Skeletal muscle cell (primary cell): ENCODE results near the gene FBXW9.
"Not testable (repeated sequence)": the region's sequence is repeated elsewhere in the genome, so short reads cannot be mapped to it uniquely, and the experiment has no call there.

Source experiments
- DNase-seq: peaks from one replicate; pipeline ENCODE4 v3.0.0-alpha.2; 2010; ENCODE audit warnings: low read depth
- H3K4me3 ChIP-seq: 2 replicates; pipeline ENCODE4 v1.5.1; 2011; ENCODE audit warnings: low read depth, mild to moderate bottlenecking, control low read depth, low read length, moderate library complexity

Gene FBXW9

DNA sequence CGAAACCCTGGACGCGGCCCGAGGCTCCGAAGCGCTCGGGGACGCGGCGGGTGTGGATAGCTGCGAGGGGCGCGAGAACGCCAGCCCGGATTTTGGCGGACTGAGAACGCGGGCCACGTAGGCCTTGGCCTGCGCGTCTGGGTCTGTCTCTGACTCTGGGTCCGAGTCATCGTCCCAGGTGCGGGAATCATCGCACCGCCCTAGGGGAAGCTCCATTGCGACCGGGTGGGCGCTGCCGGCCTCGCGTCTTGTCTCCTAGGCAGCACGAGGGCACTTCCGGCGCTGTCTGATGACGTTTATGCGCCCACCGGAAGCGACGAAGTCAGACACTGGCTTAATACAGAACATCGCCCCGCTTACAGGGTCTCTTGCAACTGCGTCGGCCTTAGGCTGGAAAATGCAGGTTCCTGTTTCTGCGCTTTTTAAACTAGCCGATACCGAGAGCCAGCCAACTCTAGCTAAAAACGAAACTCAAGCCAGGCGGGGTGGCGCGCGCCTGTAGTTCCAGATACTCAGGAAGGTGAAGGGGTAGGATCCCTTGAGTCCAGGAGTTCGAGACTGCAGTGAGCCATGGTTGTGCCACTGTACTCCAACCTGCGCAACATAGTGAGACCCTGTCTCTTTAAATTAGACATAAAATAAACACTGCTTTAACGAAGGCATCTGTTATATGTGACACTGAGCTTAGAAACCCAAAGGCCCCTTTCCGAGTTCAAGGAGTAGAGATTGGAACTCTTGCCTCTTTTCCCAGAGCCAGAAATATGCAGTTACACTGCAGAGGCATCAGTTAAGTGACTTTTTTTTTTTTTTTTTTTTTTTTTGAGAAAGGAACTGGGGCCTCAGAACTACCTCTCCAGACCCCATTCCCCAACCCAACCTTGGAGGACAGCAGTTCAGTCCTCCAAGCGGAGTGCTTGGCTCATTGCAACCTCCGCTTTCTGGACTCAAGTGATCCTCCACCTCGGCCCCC lies at the start of gene FBXW9:
Gene FBXW9, minus strand, starts transcription at position 266 of the 970 bp plus-strand sequence. Its CDS starts 50 bp downstream, at position 216.
- H3K4me3 ChIP-seq = peak within 1 kb of the TSS; percentile 77
- peak; percentile 89 for DNase-seq

- no peak for DNase-seq
- no peak overlapping the region for H3K4me3 ChIP-seq
Measured at GRCh38 chr19:12745166-12745897, 48.9 kb upstream of the FBXW9 start.

DNA sequence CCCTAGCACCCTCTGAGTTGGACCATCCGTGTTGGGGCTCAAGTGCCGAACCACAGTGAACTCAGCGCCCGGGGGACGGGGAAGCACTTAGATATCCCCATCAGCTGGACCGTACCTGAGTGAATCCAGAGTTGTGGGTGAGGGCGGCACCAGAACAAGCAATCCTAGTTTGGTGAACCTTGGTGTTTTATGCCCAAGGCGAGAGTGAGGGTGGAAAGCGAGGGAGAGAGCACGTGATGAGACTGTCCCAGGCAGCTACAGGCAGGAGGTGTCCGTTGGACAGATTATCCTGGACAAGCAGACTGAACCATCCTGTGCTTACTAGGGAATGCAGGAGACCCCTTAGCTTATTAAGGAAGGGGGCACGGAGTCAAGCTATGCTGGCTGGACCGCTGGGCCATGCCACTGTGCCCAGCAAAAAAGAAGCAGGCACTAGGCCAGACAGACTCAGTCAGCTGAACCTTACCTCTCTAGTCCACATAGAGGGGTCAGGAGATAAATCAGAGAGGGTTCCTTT lies 41.5 kb upstream of the FBXW9 start:
- peak overlapping the region; percentile 98 for H3K4me3 ChIP-seq
- DNase-seq = no peak

DNA sequence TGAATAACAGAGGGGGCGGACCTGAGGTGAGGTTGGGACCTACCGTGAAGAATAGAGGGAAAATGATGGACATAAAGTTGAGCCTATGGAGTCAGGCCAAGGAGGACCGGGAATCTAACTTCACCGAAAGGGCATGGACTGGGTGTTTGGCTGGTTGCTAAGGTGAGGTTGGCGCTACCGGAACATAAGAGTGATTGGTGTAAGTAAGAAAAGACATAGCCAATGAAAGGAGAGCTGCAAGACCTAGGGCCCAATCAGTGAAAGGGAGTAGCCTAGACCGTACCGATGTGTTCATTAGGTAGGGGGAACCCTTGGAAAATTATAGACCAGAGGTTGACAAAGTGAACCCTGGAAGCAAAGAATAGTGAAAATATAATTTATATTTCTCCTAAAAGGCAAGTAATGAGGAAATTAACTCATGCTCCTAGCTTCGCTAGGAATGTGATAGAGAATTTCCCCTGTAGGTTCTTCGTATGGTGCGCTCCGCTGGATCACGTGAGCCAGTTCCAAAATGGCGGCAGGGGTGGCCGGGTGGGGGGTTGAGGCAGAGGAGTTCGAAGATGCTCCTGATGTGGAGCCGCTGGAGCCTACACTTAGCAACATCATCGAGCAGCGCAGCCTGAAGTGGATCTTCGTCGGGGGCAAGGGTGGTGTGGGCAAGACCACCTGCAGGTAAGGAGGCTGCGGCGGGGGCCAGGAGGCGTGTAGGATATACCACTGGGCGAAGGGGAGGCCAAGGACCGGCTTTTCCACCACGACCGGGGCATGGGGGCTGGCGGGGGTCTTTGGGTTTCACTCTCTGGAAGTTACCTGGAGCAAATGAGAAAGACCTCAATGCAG lies 40.8 kb upstream of the FBXW9 start, which contains the start of gene GET3:
Gene GET3, plus strand, starts transcription at position 503 of the 840 bp plus-strand sequence. Its CDS starts 9 bp downstream, at position 512.
- peak; percentile 100 for DNase-seq

DNA sequence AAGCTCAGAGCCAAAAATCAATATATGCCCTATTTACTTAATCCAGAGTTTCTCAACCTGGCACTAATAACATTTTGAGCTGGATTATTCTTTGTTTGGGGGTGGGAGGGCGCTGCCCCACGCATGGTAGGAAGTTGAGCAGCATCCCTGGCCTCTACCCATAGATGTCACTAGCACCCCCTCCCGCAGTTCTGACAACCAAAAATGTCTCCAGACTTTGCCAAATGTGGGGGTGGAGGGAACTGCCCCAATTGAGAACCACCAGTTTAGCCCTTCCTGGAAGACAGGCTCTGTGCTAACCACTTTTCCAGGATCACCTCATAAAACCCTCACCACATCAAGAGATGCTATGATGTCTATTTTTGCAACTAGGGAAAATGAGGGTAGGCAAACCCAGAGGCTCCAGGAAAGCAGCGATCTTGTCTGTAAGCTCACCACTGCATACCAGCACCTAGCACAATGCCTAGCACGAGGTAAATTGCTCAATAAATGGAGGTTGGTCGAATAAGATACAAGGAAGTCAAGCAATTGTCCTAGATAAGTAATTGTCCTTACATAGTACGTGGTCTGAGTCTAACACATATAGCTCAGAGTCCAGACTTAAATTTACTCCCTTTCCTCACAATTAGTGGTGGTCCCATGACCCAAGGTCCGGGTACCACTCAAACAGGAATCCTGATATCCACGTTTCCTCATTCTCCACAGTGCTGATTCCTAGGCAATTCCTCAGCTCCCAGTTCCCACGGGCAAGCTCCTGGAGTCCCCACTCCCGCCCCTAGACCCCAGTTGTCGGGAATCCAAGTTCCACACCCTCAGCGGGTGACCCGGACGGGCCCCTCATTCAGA lies 37.2 kb upstream of the FBXW9 start:
- DNase-seq = peak; percentile 33
- H3K4me3 ChIP-seq = peak overlapping the region; percentile 97

More for the DNA sequence above, 40.8 kb upstream of the FBXW9 start, which contains the start of gene GET3:
- H3K4me3 ChIP-seq = peak within 1 kb of the TSS; percentile 98

- H3K4me3 ChIP-seq = no peak overlapping the region
- DNase-seq = no peak
Measured at GRCh38 chr19:12731337-12731736, 34.9 kb upstream of the FBXW9 start.

- DNase-seq = no peak
Measured at GRCh38 chr19:12730064-12730463, 33.6 kb upstream of the FBXW9 start.

GRCh38 chr19:12727745-12728433 lies 31.5 kb upstream of the FBXW9 start:
- no peak for DNase-seq

More at GRCh38 chr19:12730064-12730463, 33.6 kb upstream of the FBXW9 start:
- no peak overlapping the region for H3K4me3 ChIP-seq

DNA sequence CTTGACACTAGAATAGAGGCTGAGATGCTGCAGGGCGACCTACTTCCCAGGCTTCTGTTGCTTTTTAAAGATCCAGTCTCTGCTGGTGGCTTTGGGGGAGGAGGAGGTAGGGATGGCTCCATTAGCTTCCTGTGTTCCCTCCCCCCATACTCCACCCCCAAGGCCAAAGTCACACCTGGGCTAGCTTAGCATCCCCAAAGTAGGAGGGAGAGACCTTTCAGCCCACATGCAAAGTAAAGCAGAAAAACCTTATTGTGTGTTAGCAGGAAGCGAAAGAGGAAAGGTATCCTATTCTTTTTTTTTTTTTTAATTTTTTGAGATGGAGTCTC lies 30.5 kb upstream of the FBXW9 start:
- no peak overlapping the region for H3K4me3 ChIP-seq

More at GRCh38 chr19:12727745-12728433, 31.5 kb upstream of the FBXW9 start:
- H3K4me3 ChIP-seq = no peak overlapping the region

DNA sequence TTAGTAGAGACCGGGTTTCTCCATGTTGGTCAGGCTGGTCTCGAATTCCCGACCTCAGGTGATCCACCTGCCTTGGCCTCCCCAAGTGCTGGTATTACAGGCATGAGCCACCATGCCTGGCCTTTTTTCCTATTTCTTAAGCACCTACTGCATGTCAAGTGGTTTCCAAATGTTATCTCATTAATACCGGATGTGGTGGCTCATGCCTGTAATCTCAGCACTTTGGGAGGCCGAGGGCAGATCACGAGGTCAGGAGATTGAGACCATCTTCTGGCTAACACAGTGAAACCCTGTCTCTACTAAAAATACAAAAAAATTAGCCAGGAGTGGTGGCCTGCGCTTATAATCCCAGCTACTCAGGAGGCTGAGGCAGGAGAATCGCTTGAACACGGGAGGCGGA lies 29.2 kb upstream of the FBXW9 start:
- not testable (repeated sequence) for DNase-seq, H3K4me3 ChIP-seq

More for the DNA sequence above, 30.5 kb upstream of the FBXW9 start:
- DNase-seq = no peak

- peak within 1 kb of the TSS; percentile 75 for H3K4me3 ChIP-seq
- no peak for DNase-seq
Measured at GRCh38 chr19:12723641-12724426, 27.4 kb upstream of the FBXW9 start, which contains the start of gene TNPO2. TNPO2 (minus strand) TSS chr19:12723932; CDS start chr19:12720977, 2,955 bp downstream.

DNA sequence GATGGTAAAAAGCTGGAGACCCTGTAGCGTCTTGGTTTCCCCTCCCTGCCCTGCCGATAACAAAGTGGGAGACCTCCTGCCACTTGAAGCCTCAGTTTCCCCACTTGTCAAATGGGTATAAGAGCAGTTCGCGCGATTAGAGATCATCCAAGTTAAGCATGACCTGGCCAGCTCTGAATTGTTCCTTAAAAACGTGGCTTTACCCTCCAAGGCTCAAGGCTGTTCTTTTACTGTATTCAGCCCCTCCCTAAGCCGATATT lies 26.9 kb upstream of the FBXW9 start:
- peak overlapping the region; percentile 75 for H3K4me3 ChIP-seq
- DNase-seq = no peak

DNA sequence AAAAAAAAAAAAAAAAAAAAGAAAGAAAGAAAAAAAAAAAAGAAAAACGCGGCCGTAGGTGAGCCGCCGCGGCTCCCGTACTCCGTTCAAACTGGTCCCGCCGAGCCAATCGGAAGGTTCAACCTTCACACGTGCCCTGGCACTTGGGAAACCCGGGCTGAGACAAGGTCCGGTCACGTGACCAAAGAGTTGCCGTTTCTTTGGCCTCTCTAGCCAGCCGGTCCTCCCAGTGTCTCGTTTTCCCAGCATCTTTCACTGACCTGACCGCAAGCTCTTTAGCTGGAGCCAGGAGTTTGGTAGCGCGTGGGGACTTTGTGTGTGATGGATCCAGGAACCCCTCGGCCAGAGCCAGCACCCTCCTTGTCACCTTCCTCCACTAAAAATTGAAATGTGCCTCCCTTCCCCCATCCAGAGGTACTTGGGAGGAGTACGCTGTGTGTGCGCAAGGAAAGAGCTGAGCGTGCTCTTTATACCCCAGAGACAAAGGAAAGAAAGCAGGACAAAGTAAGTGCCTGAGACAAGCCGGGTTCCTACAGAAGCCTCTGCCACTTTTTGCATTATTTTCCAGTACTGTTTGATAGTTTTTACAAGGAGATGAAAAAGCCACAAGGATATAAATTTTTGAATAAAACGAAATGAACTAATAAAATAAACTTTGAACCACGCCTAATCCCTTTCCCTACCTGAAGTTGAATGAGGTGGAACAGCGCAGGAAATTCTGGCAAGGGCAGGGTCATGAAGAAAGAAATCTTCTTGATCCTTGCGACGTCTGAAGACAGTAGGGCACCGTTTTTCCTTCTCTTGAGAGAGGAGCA lies 26.3 kb upstream of the FBXW9 start:
- peak overlapping the region; percentile 75 for H3K4me3 ChIP-seq

GRCh38 chr19:12721656-12722565 lies 25.5 kb upstream of the FBXW9 start:
- peak overlapping the region; percentile 75 for H3K4me3 ChIP-seq
- peak; percentile 73 for DNase-seq

More for the DNA sequence above, 26.3 kb upstream of the FBXW9 start:
- peak; percentile 98 for DNase-seq
